HepG2 (cell line): ENCODE measurements around the gene SLC36A2. TPM values are rescaled to one million over a fixed set of nuclear protein-coding genes. Genes with fewer than 3 reads are reported as not detected.

ENCODE experiments used
- ATAC-seq: fragments of 200-7000 bp; cut with Tn5 transposase; 3 replicates; pipeline ENCODE4 v1.9.1; 2020; ENCODE audit warnings: mild to moderate bottlenecking, moderate library complexity
- BruUV-seq: library from RNA; stranded (reverse); fragments of 400-500 nt; replicated peaks from 2 replicates; lab custom pipeline; 2021; lab: Mats Ljungman, UMichigan
- CTCF ChIA-PET: fragments of 300-600 bp; formaldehyde crosslinking; extraction: SDS; loops from one replicate; lab custom pipeline; 2021; ENCODE audit warnings: low total read pairs, inconsistent platforms, low intra/inter-chr PET ratio; lab: Yijun Ruan, JAX
- POLR2A ChIA-PET: fragments of 350-600 bp; sonication (Branson Sonifier 250); formaldehyde crosslinking; loops from one replicate; lab custom pipeline; 2020; ENCODE audit warnings: antibody characterized with exemption, inconsistent platforms; lab: Yijun Ruan, JAX
- DNase-seq: peaks from one replicate; pipeline ENCODE4 v3.0.0-alpha.2; 2015; ENCODE audit warnings: low spot score
- FAIRE-seq: peaks from 3 replicates; lab custom pipeline; 2011; peaks lifted over from hg19 to GRCh38; lab: Jason Lieb, UNC
- H2AFZ ChIP-seq: one replicate; pipeline ENCODE4 v1.6.1; 2011; ENCODE audit warnings: low read length, inconsistent platforms
- H3K27ac ChIP-seq: fragments of 300-600 bp; 3 replicates; pipeline ENCODE4 v1.8.0; 2011; ENCODE audit warnings: mixed run types, mild to moderate bottlenecking, mixed read lengths, low read length, inconsistent platforms; ENCODE audit not compliant: insufficient read depth; ENCODE audit errors: extremely low read length
- H3K27me3 ChIP-seq, 2 experiments: fragments of 200-600 bp in 1 of 2; 2 replicates in 1 of 2; 3 replicates in 1 of 2; pipeline versions ENCODE4 v1.6.0 to v1.8.0; 2011; ENCODE audit warnings: low read length in 2 of 2, mild to moderate bottlenecking in 2 of 2, moderate library complexity in 2 of 2, inconsistent platforms in 1 of 2; ENCODE audit not compliant: insufficient read depth in 2 of 2, control insufficient read depth in 1 of 2
- H3K36me3 ChIP-seq, 2 experiments: fragments of 200-600 bp in 1 of 2; replicated peaks in 1 of 2; 2 replicates in 1 of 2; 3 replicates in 1 of 2; pipeline versions ENCODE4 v1.5.1 to v1.8.0; 2011; ENCODE audit warnings: low read length in 2 of 2, inconsistent platforms in 1 of 2; ENCODE audit not compliant: insufficient read depth in 2 of 2, control insufficient read depth in 1 of 2
- H3K4me1 ChIP-seq: 2 replicates; pipeline ENCODE4 v1.5.1; 2012; ENCODE audit warnings: low read length, inconsistent platforms; ENCODE audit not compliant: insufficient read depth
- H3K4me2 ChIP-seq: 2 replicates; pipeline ENCODE4 v1.6.0; 2011; ENCODE audit warnings: low read depth, low read length, inconsistent platforms
- H3K4me3 ChIP-seq, 3 experiments: fragments of 200-600 bp in 1 of 3; sonication (generic), shearing (Covaris generic) in 1 of 3; replicated peaks in 1 of 3; 2 replicates each; pipeline ENCODE4 v1.5.1; 2011 to 2016; ENCODE audit warnings: low read length in 3 of 3, inconsistent platforms in 2 of 3, low read depth in 2 of 3, mild to moderate bottlenecking in 2 of 3, control low read depth in 1 of 3, mixed read lengths in 1 of 3; ENCODE audit not compliant: insufficient read depth in 1 of 3
- H3K79me2 ChIP-seq: one replicate; pipeline ENCODE4 v1.6.1; 2011; ENCODE audit warnings: low read length, inconsistent platforms; ENCODE audit not compliant: insufficient read depth
- H3K9ac ChIP-seq: 2 replicates; pipeline ENCODE4 v1.6.0; 2011; ENCODE audit warnings: mild to moderate bottlenecking, low read depth, low read length, inconsistent platforms; ENCODE audit not compliant: insufficient read depth
- H3K9me3 ChIP-seq: 2 replicates; pipeline ENCODE4 v1.5.1; 2012; ENCODE audit warnings: mild to moderate bottlenecking, low read length
- H4K20me1 ChIP-seq: 2 replicates; pipeline ENCODE4 v1.6.0; 2011; ENCODE audit warnings: inconsistent platforms, mild to moderate bottlenecking, low read length, moderate library complexity; ENCODE audit not compliant: insufficient read depth
- ATF4 ChIP-seq, 2 experiments: fragments of 450-650 bp in 1 of 2; sonication (generic) in 1 of 2; formaldehyde crosslinking; IDR thresholded peaks; 2 replicates each; pipeline versions ENCODE4 v1.5.0 to v1.8.0; 2020 to 2022; ENCODE audit warnings: mild to moderate bottlenecking in 1 of 2, missing genetic modification reagents in 1 of 2
- FOSL2 ChIP-seq: sonication (generic); formaldehyde crosslinking; IDR thresholded peaks from 2 replicates; pipeline ENCODE4 v1.4.0; 2020; ENCODE audit warnings: missing genetic modification reagents
- GLI4 ChIP-seq: sonication (generic); formaldehyde crosslinking; IDR thresholded peaks from 2 replicates; pipeline ENCODE4 v1.5.1; 2020; ENCODE audit warnings: missing genetic modification reagents, mild to moderate bottlenecking, moderate library complexity, borderline replicate concordance
- GTF3A ChIP-seq: sonication (generic); formaldehyde crosslinking; conservative IDR thresholded peaks from 2 replicates; pipeline ENCODE4 v1.4.0; 2020; ENCODE audit warnings: mild to moderate bottlenecking, missing genetic modification reagents
- IKZF4 ChIP-seq: sonication (generic); formaldehyde crosslinking; IDR thresholded peaks from 2 replicates; pipeline ENCODE4 v1.5.1; 2020; ENCODE audit warnings: borderline replicate concordance, mild to moderate bottlenecking, low read depth, missing genetic modification reagents; ENCODE audit errors: not compliant biosample characterization
- NCOA1 ChIP-seq: sonication (generic); formaldehyde crosslinking; IDR thresholded peaks from 2 replicates; pipeline ENCODE4 v1.9.0; 2021; ENCODE audit warnings: missing genetic modification reagents
- PHF20 ChIP-seq: sonication (generic); formaldehyde crosslinking; IDR thresholded peaks from 2 replicates; pipeline ENCODE4 v1.5.0; 2020; ENCODE audit warnings: mild to moderate bottlenecking, missing genetic modification reagents
- RFXAP ChIP-seq: sonication (generic); formaldehyde crosslinking; IDR thresholded peaks from 2 replicates; pipeline ENCODE4 v1.4.0; 2020; ENCODE audit warnings: missing genetic modification reagents, borderline replicate concordance
- STAG1 ChIP-seq: sonication (generic); formaldehyde crosslinking; IDR thresholded peaks from 2 replicates; pipeline ENCODE4 v1.4.0; 2020; ENCODE audit warnings: missing genetic modification reagents
- USF2 ChIP-seq, 2 experiments: sonication (generic) in 1 of 2; formaldehyde crosslinking in 1 of 2; IDR thresholded peaks; 2 replicates each; pipeline versions ENCODE4 v1.5.1 to v1.6.1; 2011 to 2020; ENCODE audit warnings: borderline replicate concordance in 1 of 2, low read depth in 1 of 2, low read length in 1 of 2, mild to moderate bottlenecking in 1 of 2, missing genetic modification reagents in 1 of 2, moderate library complexity in 1 of 2
- ZNF263 ChIP-seq: sonication (generic); formaldehyde crosslinking; IDR thresholded peaks from 2 replicates; pipeline ENCODE4 v1.4.0; 2020; ENCODE audit warnings: missing genetic modification reagents
- ZNF362 ChIP-seq: sonication (generic); formaldehyde crosslinking; IDR thresholded peaks from 2 replicates; pipeline ENCODE4 v1.4.0; 2020; ENCODE audit warnings: missing genetic modification reagents, mild to moderate bottlenecking, borderline replicate concordance
- ZNF383 ChIP-seq: sonication (generic); formaldehyde crosslinking; IDR thresholded peaks from 2 replicates; pipeline ENCODE4 v1.4.0; 2020; ENCODE audit warnings: missing genetic modification reagents, mild to moderate bottlenecking, borderline replicate concordance
- ZNF766 ChIP-seq: sonication (generic); formaldehyde crosslinking; IDR thresholded peaks from 2 replicates; pipeline ENCODE4 v1.5.0; 2020; ENCODE audit warnings: missing genetic modification reagents, borderline replicate concordance
- ZNF768 ChIP-seq: sonication (generic); formaldehyde crosslinking; IDR thresholded peaks from 2 replicates; pipeline ENCODE4 v1.4.0; 2020; ENCODE audit warnings: missing genetic modification reagents
- WGBS: methylation state at CpG from one replicate; pipeline ENCODE4 v1.1.6; 2017; ENCODE audit warnings: low lambda C conversion rate; 5-methylcytosine and 5-hydroxymethylcytosine counted together
- in situ Hi-C: cut with HindIII; loops from 2 replicates; pipeline ENCODE4 v1.10.0; 2017; ENCODE audit warnings: low pct_unique_long_range_greater_than_20kb; ENCODE audit not compliant: extremely low pct_ligation_motif_present
- intact Hi-C: fragments of 100-400 bp; cut with micrococcal nuclease; formaldehyde crosslinking; loops from one replicate; pipeline ENCODE4 v1.10.0; 2022; ENCODE audit not compliant: unreplicated experiment
- polyA plus RNA-seq, 8 experiments: library from polyadenylated mRNA; depleted of rRNA in 3 of 8; stranded (reverse) in 7 of 8; unstranded in 1 of 8; fragments of >200 nt; fragmentation: Illumina TruSeq in 4 of 8; extraction: Trizol in 4 of 8; gene quantifications; 2 replicates each; pipeline versions ENCODE4 v1.2.1 to v1.2.3, GENCODE V29; 2011 to 2016; ENCODE audit warnings: low read depth in 4 of 8, missing spikeins in 1 of 8, mixed read lengths in 1 of 8; ENCODE audit not compliant: insufficient read depth in 1 of 8
- total RNA-seq, 5 experiments: library from RNA; depleted of rRNA; stranded (reverse); fragments of >200 nt; fragmentation: Illumina TruSeq; extraction: Trizol; gene quantifications; 2 replicates each; pipeline ENCODE4 v1.2.3, GENCODE V29; 2016; ENCODE audit warnings: low read depth in 1 of 5

The SLC36A2 gene
- total and polyA plus RNA-seq, 2 of the 13 experiments (the other 11 are each of a cell fraction or from before 2014, with no cell fraction given): 0.03 TPM; not detected in 1

- 11% methylated on average over 2 of the region's 2 CpGs for WGBS
- in situ Hi-C loops: no loop called here
- no peak within 1 kb of the TSS for H3K27ac ChIP-seq
Observed at GRCh38 chr5:151303666-151304065, 43.7 kb downstream of the SLC36A2 start, which contains the start of gene SLC36A3. SLC36A3 (minus strand) TSS chr5:151303766; CDS start chr5:151303354, 412 bp downstream.

GRCh38 chr5:151298063-151298855 is 49.1 kb downstream of the SLC36A2 start:
- no peak for FAIRE-seq
- TF ChIP-seq ZNF362 (CRISPR knock-in tag) (no peak), USF2 (IDR thresholded peaks at IDR 0.05; ENCODE audit: low read depth, low read length) (peak; percentile 29; the same call in 1 of the 2 replicates), USF2 (CRISPR knock-in tag; IDR thresholded peaks at IDR 0.05; ENCODE audit: borderline replicate concordance) (no peak), ZNF263 (peak; percentile 54; the same call in 1 of the 2 replicates), NCOA1 (CRISPR knock-in tag) (no peak), IKZF4 (no peak), ATF4 (CRISPR knock-in tag; IDR thresholded peaks at IDR 0.05) (peak in 1 of 2 experiments; percentile 66; a peak in 1 of 4 replicates), GLI4 (no peak), STAG1 (CRISPR knock-in tag) (peak; percentile 69), RFXAP (CRISPR knock-in tag) (no peak)

More at GRCh38 chr5:151303666-151304065, 43.7 kb downstream of the SLC36A2 start, which contains the start of gene SLC36A3:
- intact Hi-C loops: no loop called here
- Histone ChIP-seq H3K27me3 (no peaks in the 10 kb centered on the region; a peak in 1 of 5 replicates), H3K4me1 (peaks cover 6% of the 10 kb centered on the region; the same call in 1 of the 2 replicates), H3K9ac (no peak within 1 kb of the TSS), H3K9me3 (no peaks in the 10 kb centered on the region), H2AFZ (no peak within 1 kb of the TSS), H3K79me2 (no peaks in the 10 kb centered on the region), H3K4me3 (no peak within 1 kb of the TSS), H3K36me3 (no peaks in the 10 kb centered on the region), H4K20me1 (no peaks in the 10 kb centered on the region), H3K4me2 (no peak within 1 kb of the TSS)
- TF ChIP-seq PHF20 (no peak), ZNF768 (CRISPR knock-in tag) (no peak), ZNF383 (CRISPR knock-in tag) (no peak), FOSL2 (CRISPR knock-in tag) (no peak), GTF3A (CRISPR knock-in tag) (no peak), ZNF766 (no peak)
- BruUV-seq: no TSS peak
- DNase-seq (no peak), FAIRE-seq (no peak), ATAC-seq (no peak)
- ChIA-PET POLR2A (no interaction called here), CTCF (no interaction called here)

More at GRCh38 chr5:151298063-151298855, 49.1 kb downstream of the SLC36A2 start:
- 4% methylated on average over 6 of the region's 6 CpGs for WGBS
- peak; percentile 96 for ATAC-seq
- peak; percentile 68 for DNase-seq
- Histone ChIP-seq H2AFZ (no peak overlapping the region), H3K36me3 (no peaks in the 10 kb centered on the region), H3K9ac (no peak overlapping the region), H3K4me2 (no peak overlapping the region), H3K27me3 (peaks cover 0 to 6% of the 10 kb centered on the region in 2 experiments; a peak in 1 of 5 replicates), H3K4me1 (no peaks in the 10 kb centered on the region), H3K79me2 (no peaks in the 10 kb centered on the region), H4K20me1 (no peaks in the 10 kb centered on the region), H3K27ac (no peak overlapping the region), H3K4me3 (no peak overlapping the region), H3K9me3 (no peaks in the 10 kb centered on the region)
- in situ Hi-C loops (no loop called here), intact Hi-C loops (loop anchor here (2.0 kb wide), 1 partner anchor 47 kb away; no protein-coding TSS in a partner anchor)
- no TSS peak for BruUV-seq
- POLR2A ChIA-PET: no interaction called here
- CTCF ChIA-PET: interaction anchor here (0.8 kb wide), 1 partner anchor 48 kb away, joined by 4 read pairs; no protein-coding TSS in a partner anchor
